ENCODE data around the gene PLEKHB2. TPM values are rescaled to one million over a fixed set of nuclear protein-coding genes. Genes with fewer than 3 reads are reported as not detected.

Gene PLEKHB2
- total and polyA plus RNA-seq, 8 donors, result 33.1 to 106 (median 37.2) TPM

GRCh38 chr2:131085646-131086045 is 19.5 kb upstream of the PLEKHB2 start:
- H3K4me1 ChIP-seq, result peaks cover 0 to 19% of the 10 kb centered on the region in 2 donors
- peaks cover 0 to 75% of the 10 kb centered on the region in 2 donors for H3K36me3 ChIP-seq
- no peak for TF ChIP-seq CTCF (IDR thresholded peaks at IDR 0.05)
- H3K9me3 ChIP-seq, result no peaks in the 10 kb centered on the region
- ATAC-seq (no peak), DNase-seq (no peak)
- H3K27ac ChIP-seq, result no peak overlapping the region
- intact Hi-C loops (cut with DNase I), result no loop called here
- H3K27me3 ChIP-seq, result no peaks in the 10 kb centered on the region
- H3K4me3 ChIP-seq, result no peak overlapping the region

GRCh38 chr2:131092458-131093005 is 12.6 kb upstream of the PLEKHB2 start:
- ATAC-seq, result no peak
- peak overlapping the region; percentile 64 to 65 for H3K4me3 ChIP-seq
- intact Hi-C loops (cut with DNase I), result no loop called here

GRCh38 chr2:131093006-131093695 is 12.0 kb upstream of the PLEKHB2 start, which contains the start of gene FAM168B:
TSS of gene FAM168B (minus strand) at chr2:131093460. CDS start at chr2:131082646, 10,814 bp downstream.
- Histone ChIP-seq H3K4me1 (peaks cover 0 to 24% of the 10 kb centered on the region in 2 donors), H3K27ac (peak within 1 kb of the TSS; percentile 93 to 98), H3K4me3 (peak within 1 kb of the TSS; percentile 64 to 65), H3K27me3 (no peaks in the 10 kb centered on the region), H3K36me3 (peaks cover 0 to 29% of the 10 kb centered on the region in 2 donors), H3K9me3 (no peaks in the 10 kb centered on the region)
- intact Hi-C loops (cut with DNase I), result no loop called here
- ATAC-seq, result peak; percentile 96
- DNase-seq, result peak; percentile 90 to 96 (median 92)
- TF ChIP-seq CTCF (IDR thresholded peaks at IDR 0.05), result no peak

More at GRCh38 chr2:131092458-131093005, 12.6 kb upstream of the PLEKHB2 start:
- Histone ChIP-seq H3K4me1 (peaks cover 0 to 24% of the 10 kb centered on the region in 2 donors), H3K27ac (peak overlapping the region; percentile 93 to 98), H3K27me3 (no peaks in the 10 kb centered on the region), H3K9me3 (no peaks in the 10 kb centered on the region), H3K36me3 (peaks cover 0 to 35% of the 10 kb centered on the region in 2 donors)
- TF ChIP-seq CTCF (IDR thresholded peaks at IDR 0.05), result no peak
- no peak for DNase-seq

GRCh38 chr2:131093696-131094462 is 11.3 kb upstream of the PLEKHB2 start:
- peak overlapping the region; percentile 64 to 65 for H3K4me3 ChIP-seq
- H3K4me1 ChIP-seq, result peaks cover 0 to 24% of the 10 kb centered on the region in 2 donors
- H3K36me3 ChIP-seq, result peaks cover 0 to 22% of the 10 kb centered on the region in 2 donors
- ATAC-seq, result peak; percentile 86
- intact Hi-C loops (cut with DNase I), result no loop called here
- DNase-seq, result peak in 1 of 4 donors; percentile 92
- no peaks in the 10 kb centered on the region for H3K9me3 ChIP-seq
- H3K27me3 ChIP-seq, result no peaks in the 10 kb centered on the region
- H3K27ac ChIP-seq, result peak overlapping the region; percentile 93 to 98
- no peak for TF ChIP-seq CTCF (IDR thresholded peaks at IDR 0.05)
